Urothelium cell line (cell line): ENCODE data around the gene PLTP.
"Not testable (repeated sequence)": the region's sequence is repeated elsewhere in the genome, so short reads cannot be mapped to it uniquely, and the experiment has no call there.

ENCODE experiments used
- DNase-seq: peaks from one replicate; pipeline ENCODE4 v3.0.0; 2011; ENCODE audit warnings: low spot score, mixed read lengths
- FAIRE-seq: peaks from 2 replicates; lab custom pipeline; 2011; peaks lifted over from hg19 to GRCh38; lab: Jason Lieb, UNC

The PLTP gene

DNA sequence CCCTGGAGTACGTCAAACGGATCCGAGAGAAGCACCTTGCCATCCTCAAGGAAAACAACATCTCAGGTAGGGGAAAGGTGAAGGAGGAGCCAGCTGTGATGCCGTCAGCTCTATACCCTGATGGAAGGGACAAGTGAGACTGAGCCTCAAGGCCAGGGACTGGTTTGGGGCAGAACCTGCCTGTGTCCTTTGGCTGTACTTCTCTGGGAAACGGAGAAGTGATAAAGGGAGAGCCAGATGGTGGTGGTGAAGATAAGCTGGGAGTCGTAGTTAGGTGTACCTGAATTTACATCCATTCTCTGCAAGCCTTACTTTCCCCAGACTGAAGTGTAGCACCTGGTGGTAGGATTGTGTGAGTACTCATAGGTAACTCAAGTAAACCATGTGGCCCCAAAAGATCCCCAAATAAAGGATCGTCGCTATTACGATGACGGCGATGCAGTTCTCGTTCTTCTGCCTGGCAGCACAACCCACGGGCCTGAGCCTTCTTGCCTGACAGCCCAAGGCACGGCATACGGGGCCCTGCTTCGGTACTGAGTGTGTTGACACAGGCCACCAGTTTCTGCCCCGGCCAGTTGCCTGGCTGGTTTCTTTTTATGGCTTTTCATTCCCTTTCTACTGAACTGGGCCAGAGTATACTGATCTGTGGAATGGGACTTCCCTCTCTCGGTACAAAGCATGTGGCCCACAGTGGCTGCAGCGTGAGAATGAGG lies 33.2 kb upstream of the PLTP start:
- DNase-seq: no peak
- no peak for FAIRE-seq

DNA sequence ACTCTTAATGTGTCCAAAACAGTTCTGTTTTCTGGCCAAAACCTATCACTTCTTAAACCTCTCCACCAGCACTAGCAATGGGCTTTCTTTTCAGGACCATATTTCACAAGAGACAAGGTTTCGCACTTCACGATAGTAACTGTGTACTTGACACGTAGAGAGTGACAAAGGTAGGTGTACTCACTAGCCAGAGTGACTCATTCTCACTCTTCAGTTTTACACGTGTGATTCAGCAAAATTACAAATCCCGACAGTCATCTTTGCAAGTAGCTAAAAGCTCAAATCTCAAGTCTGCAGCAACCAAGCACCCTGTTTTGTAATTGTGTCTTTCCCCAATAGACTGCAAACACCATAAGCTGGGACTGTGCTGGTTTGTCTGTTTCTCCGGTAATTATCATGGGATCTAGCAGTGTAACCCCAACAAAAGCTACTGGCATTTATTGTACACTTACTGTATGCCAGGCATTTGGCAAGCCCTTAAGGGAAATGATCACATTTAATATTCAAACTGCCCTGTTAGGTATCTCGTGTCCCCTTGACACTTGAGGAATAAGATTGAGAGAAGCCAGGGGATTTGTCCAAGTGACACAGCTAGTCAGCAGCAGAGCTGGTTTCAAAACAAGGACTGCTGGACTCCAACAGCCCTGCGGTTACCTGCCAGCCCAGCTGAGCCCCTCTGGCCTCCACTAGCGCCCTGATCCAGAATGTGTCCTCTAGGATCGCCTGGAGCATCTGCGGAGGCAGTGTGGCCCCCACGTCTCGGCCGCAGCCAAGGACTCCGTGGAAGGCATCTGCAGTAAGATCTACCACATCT lies 32.4 kb upstream of the PLTP start:
- no peak for FAIRE-seq

DNA sequence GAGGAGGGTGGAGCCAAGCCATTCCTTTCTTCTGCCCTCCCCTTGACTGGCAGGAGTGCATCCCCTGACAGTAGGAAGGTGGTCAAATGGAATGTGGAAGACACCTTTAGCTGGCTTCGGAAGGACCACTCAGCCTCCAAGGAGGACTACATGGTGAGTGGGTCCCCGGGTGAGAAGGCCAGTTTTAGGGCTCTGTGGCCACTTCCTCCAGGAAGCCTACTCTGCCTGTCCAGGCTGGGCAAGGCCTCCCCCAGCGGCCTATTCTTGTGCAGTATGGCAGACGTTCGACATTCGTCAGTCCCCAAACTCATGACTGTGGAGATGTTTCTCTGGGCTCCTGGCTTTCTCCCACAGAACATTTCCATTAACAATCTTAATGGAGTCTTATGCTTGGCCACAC lies 31.7 kb upstream of the PLTP start:
- DNase-seq (no peak), FAIRE-seq (no peak)

More for the DNA sequence above, 32.4 kb upstream of the PLTP start:
- DNase-seq: no peak

DNA sequence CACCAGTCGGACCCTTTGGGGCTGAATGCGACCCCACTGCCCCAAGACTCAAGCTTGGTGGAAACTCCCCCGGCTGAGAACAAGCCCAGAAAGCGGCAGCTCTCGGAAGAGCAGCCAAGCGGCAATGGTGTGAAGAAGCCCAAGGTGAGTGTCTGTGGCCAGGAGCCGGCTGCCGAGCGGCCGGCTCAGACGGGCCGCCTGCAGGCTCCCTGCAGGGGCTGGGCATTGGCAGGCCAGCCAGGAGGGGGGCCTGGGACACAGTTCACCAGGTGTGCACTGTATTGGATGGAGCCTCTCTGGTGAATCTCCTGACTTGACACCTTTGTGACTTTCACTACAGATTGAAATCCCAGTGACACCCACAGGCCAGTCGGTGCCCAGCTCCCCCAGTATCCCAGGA lies 28.5 kb upstream of the PLTP start:
- FAIRE-seq (no peak), DNase-seq (no peak)

DNA sequence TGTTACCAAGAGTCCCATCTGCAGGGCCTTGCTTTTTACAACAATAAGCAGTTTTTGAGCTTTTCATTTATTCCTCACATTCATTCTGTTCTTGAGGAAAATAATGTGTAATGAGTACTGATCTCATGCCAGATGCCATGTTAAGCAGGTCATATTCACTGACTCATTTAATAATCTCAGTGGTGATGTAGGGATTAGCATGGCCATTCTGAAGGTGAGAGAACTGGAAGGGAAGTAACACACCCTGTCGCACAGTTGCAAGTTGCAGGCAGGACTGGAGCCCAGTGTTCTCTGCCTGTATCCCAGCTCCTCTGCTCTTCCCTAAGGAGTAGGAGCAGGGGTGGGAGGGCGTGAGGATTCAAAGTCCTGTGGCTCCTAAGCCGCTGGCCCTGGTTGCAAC lies 28.1 kb upstream of the PLTP start:
- FAIRE-seq (no peak), DNase-seq (no peak)

DNA sequence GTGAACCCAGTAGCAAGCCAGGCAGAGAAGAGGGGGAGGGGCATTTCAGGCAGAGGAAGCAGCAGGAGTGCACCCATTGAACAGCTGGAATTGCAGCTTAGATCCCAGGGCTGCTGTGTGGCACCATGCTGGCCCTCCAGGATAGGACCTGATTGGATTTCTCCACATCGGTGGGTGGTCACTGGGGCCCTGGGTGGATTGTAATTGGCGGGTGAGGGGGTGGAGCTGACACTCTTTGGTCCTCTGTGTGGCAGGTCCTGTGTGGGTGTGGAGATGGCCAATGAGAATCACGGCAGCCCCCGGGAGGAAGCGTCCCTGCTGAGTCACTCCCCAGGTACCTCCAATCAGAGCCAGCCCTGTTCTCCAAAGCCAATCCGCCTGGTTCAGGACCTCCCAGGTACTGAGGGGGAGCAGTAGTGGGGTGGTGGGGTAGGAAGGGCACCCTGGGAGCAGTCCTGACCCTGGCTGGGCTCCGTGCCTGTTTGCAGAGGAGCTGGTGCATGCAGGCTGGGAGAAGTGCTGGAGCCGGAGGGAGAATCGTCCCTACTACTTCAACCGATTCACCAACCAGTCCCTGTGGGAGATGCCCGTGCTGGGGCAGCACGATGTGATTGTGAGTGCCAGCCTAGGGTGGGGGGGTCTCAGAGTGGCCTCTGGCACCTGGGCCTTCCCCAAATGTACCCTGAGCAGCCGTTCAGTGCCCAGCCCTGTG lies 26.9 kb upstream of the PLTP start:
- DNase-seq: no peak
- FAIRE-seq: no peak

DNA sequence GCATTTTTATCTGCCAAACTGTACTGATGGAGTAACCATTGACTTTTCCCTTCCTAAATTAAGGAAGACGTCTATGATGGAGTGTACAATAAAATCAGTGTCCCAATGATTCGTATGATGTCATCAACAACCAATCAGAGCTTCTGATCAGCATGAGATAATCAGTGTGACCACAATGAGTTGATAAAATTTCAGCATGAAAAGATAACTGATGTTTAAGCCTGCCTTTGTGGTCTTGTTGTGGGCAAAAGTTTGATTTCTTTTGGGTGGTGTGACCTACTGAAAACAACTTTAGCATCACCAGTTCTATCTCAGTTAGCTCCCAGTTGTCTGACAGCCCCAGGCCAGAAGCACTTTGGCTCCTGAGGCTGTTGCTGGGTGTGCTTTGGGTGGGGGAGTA lies 25.8 kb upstream of the PLTP start:
- FAIRE-seq: no peak
- DNase-seq: no peak

DNA sequence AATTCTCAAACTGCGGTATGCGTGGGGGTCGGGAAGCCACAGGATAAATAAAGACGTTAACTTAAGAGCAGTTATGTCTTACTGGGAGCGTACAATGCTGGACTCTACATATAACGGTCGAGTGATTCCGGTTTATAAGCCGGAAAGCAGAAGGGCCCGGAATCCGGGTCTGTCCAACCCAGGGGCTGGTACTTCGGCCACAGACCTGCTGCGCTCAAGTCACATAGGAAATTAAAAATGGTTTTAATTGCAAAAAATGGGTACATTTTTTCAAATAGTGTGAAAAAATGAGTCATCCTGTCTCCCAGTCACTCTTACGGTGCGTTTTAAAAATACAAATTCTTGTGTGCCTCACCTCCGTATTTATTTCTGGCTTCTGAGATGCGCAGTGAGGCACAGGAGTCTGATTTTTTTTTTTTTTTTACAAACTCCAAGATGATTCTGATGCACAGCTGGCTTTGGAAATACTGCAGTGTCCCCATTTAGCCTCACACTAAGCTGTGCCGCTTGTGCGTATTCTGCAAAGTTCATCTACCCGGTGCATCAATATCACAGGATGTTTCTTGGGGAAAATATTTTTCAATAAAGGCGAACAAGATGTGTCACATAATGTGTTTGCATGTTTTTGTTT lies 23.6 kb upstream of the PLTP start:
- FAIRE-seq (no peak), DNase-seq (no peak)

DNA sequence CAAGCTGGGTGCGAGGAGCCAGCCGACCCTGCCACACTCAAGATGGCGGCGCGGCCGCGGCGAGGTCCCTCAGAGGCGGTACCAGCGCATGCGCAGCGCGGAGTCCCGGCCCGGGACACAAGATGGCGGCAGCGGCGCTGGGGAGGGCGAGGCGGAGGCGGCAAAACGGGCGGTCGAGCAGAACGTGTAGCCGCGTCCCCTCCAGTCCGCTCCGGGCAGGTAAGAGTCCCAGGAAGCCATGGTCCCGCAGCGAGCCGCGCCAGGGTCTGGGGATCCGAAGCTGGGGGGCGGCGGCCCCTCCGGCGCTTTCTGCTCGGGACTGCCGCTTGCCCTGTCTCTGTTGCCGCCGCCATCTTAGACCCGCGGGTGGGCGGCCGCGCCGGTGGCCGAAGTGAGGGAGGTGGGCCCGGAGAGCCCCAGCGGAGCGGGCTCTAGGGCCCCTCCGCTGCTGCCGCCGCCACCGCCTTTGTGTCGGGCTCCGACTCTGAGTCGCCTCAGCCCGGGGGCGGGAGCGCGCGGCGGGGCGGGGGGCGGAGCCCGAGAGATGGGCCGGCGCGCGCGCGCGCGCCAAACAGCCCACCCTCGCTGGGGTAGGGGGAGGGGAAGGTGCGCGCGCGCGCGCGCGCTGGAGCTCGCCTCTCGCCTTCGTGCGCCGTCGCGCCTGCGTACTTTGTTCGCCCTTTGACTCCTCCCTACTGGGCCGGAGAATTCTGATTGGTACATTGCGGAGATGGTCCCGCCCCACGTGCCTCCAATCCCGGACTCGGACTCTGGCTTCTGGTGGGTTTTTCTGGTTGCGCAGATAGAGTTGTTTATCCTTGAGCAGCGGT lies 22.8 kb upstream of the PLTP start, which contains the start of gene PCIF1:
Gene PCIF1, plus strand, starts transcription at position 98 of the 830 bp plus-strand sequence. CDS start 4,317 bp downstream, outside the sequence.
- FAIRE-seq: peak; percentile 61

DNA sequence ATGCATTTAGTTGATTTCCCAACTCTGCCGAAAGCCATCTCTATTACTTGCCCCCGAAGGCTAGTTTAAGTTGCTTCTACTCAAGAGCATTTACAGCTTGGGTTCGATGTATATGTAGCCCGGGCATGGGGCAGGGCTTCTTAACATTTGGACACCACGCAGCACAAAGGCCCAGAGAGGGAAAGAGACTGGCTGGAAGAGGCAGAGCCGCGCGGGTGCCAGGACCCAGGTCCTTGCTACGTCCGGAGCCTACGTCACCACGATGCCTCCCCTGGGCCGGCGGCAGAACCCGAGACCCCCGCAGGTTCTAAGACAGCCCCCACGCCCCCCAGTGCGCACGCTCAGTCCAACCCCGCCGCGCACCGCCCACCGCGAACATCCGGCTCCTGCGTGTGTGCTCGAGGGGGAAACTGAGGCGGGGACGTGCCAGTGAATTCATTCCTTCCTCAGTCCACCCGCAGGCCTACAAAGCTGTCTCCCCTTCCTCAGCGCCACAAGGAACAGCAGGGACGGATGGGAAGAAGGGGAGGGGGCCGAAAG lies 22.2 kb upstream of the PLTP start:
- FAIRE-seq (no peak), DNase-seq (peak; percentile 62)

More for the DNA sequence above, 22.8 kb upstream of the PLTP start, which contains the start of gene PCIF1:
- DNase-seq: peak; percentile 99

DNA sequence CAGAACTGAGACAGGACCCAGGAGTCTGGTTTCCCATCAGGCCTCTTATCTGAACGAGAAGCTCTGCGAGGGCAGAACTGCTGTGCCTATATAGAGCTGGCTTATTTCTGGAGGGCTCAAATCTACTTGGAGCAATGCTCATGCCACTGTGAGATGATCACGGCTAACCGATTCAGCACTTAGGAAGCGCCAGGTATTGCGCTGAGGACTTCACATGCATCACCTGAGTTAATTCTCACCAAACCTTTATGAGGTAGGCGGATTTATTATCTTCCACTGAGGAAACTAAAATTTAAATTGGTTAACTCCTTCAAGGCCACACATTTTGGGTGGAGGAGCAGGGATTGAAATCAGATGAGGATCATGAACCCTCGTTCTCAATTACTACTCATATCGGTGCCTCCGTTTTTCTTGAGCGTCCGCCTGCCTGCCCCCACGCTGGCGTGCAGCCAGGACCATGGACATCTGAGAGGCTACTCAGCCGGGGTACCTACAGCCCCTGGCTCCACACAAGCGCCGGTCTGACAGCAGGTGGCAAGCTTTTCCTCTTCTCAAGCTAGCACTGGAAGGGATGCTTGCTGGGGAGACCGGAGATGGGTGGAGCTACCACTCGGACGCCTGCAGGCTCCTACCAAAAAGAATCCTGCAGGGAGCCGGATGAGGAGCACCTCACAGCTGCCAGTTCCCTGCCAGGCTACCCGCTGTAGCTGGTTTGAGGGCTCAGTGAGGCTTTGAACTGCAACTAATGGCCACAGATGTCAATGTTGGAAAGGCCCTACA lies 21.5 kb upstream of the PLTP start:
- DNase-seq (peak; percentile 91), FAIRE-seq (no peak)

DNA sequence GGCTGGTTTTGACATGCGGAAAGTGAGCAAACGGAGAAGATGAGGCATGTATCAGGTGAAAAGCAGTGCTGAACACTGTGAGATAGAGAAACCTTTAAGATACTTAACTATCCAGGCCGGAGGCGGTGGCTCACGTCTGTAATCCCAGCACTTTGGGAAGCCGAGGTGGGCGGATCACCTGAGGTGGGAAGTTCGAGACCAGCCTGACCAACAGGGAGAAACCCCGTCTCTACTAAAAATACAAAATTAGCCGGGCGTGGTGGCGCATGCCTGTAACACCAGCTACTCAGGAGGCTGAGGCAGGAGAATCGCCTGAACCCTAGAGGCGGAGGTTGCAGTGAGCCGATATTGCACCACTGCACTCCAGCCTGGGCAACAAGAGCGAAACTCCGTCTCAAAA lies 19.7 kb upstream of the PLTP start:
- FAIRE-seq, DNase-seq: not testable (repeated sequence)

DNA sequence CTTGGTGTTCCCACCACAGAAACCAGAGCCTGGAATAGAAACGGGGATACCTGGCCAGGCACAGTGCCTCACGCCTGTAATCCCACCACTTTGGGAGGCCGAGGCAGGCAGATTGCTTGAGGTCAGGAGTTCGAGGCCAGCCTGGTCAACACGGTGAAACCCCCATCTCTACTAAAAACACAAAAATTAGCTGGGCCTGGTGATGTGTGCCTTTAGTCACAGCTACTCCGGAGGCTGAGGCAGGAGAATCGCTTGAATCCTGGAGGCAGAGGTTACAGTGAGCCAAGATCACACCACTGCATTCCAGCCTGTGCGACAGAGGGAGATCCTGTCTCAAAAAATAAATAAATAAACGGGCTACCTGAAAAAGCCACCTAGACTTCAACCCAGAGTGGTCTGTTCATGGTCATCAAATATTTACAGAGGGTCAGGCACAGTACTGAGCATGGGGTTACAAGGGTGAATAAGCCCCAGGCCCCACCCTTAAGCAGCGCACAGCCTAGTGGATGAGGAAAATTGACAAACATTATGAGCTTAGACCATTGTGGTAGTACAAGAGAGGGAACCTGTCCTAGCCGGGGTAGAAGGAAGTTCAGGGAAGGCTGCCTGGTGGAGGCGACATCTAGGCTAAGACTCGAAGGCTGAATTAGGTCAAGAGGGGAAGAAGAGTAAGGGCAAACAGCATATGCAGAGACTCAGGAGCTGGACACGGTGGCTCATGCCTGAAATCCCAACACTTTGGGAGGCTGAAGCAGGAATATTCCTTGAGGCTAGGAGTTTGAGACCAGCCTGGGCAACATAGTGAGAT lies 15.3 kb upstream of the PLTP start:
- DNase-seq: no peak
- no peak for FAIRE-seq

DNA sequence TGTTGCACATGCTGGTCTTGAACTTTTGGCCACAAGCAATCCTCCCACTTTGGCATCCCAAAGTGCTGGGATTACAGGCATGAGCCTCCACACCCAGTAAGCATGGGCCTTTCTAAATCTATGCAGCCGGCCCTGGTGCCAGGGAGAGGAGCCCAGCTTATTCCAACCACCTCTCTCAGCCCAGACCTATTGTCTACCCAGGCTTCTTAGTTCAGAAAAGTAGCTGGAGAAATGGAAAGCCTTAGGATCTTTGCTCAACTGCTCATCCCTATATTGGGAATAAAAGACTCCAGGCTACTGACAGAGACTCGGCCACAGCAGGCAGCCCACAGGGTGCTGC lies 14.7 kb upstream of the PLTP start:
- FAIRE-seq: no peak
- DNase-seq: no peak

DNA sequence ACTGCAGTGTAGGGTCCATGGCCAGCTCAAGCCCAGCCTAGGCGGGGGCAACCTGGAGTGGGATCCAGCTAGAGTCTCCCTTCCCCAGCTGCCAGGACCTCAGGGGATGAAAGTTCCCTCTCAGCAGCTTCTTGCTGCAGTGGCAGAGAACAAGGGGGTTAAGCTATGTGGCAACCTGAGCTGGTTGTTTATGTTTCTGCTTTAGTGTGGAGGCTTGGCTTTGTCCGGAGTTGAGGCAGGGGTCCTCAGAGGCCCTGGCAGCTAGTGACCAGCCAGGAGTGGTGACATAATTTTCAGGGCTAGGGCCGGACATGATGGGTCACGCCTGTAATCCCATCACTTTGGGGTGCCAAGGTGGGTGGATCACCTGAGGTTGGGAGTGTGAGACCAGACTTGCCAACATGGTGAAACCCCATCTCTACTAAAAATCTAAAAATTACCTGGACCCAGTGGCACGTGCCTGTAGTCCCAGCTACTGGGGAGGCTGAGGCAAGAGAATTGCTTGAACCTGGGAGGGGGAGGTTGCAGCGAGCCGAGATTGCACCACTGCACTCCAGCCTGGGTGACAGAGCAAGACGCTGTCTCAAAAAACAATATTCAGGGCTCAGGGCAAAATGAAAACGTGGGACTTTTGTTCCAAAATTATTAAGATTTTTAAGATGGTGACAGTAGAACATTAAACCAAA lies 14.0 kb upstream of the PLTP start:
- no peak for FAIRE-seq
- DNase-seq: no peak

DNA sequence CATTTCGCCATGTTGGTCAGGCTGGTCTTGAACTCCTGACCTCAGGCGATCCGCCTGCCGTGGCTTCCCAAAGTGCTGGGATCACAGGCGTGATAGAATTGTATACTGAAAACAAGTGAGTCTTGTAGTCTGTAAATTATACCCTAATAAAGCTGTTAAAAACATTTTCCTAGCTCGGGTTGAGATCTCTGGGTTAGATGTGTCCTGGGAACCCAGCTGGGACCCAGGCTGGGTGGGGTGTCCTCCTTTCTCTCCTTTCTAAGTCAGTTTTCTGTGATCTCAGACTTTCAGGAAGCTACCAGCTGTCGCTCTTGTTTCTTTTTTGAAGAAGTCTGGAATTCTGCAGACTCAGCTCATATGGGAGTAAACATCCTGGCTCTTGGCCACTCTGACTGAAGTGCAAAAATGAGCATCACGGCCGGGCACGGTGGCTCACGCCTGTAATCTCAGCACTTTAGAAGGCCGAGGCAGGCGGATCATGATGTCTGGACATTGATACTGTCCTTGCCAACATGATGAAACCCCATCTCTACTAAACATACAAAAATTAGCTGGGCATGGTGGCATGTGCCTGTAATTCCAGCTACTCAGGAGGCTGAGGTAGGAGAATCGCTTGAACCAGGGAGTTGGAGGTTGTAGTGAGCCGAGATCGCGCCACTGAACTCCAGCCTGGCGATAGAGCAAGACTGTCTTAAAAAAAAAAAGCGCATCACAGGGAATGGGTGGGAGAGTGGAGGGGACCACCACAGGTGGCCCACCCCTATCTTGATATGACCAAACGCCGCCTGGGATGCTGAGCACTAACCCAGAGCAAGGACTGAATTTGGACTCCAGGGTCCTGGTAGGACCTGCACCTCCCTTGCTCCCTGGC lies 12.7 kb upstream of the PLTP start:
- no peak for DNase-seq
- FAIRE-seq: no peak
